Effector memory CD8-positive, alpha-beta T cell (primary cell): ENCODE measurements around the gene HOXB13.

Experiments used
- ATAC-seq: fragments of 150-1000 bp; cut with Tn5 transposase; replicated peaks from 2 replicates; pipeline ENCODE4 v1.10.0; 2021; ENCODE audit warnings: mild to moderate bottlenecking, moderate library complexity
- DNase-seq, 3 experiments: peaks; one replicate each; pipeline ENCODE4 v3.0.0; 2021
- H3K27ac Mint-ChIP-seq, 2 donors: one replicate each; pipeline ENCODE4 v1.8.0; 2022; ENCODE audit warnings: mild to moderate bottlenecking in 2 of 2, mixed read lengths in 2 of 2, moderate library complexity in 2 of 2
- H3K27me3 Mint-ChIP-seq, 2 donors: one replicate each; pipeline ENCODE4 v1.8.0; 2022; ENCODE audit warnings: mixed read lengths in 2 of 2
- H3K36me3 Mint-ChIP-seq: one replicate; pipeline ENCODE4 v1.8.0; 2022; ENCODE audit warnings: mild to moderate bottlenecking, moderate library complexity, mixed read lengths; ENCODE audit not compliant: insufficient read depth
- H3K4me1 Mint-ChIP-seq, 2 donors: one replicate each; pipeline ENCODE4 v1.8.0; 2022; ENCODE audit warnings: low read depth in 2 of 2, mixed read lengths in 2 of 2
- H3K4me3 Mint-ChIP-seq, 2 donors: one replicate each; pipeline ENCODE4 v1.8.0; 2022; ENCODE audit warnings: mild to moderate bottlenecking in 2 of 2, mixed read lengths in 2 of 2, moderate library complexity in 2 of 2
- H3K9me3 Mint-ChIP-seq, 2 donors: one replicate each; pipeline ENCODE4 v1.8.0; 2022; ENCODE audit warnings: mixed read lengths in 2 of 2

The HOXB13 gene

DNA sequence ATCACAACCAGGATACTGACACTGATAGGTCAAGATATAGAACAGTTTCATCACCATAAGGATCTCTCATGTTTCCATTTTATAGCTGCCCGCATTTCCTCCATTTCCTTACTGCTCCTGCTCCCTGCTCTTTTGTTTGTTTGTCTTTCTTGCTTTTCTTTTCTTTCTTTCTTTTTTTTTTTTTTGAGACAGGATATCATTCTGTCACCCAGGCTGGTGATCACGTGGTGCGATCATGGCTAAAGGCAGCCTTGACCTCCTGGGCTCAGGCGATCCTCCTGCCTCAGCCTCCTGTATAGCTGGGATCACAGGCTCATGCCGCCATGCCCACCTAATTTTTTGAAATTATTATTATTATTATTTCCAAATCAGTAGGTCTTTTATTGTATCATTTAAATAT is 37.9 kb downstream of the HOXB13 start:
- H3K36me3 Mint-ChIP-seq: no peaks in the 10 kb centered on the region
- peaks cover 0 to 1% of the 10 kb centered on the region in 2 donors for H3K9me3 Mint-ChIP-seq
- H3K27me3 Mint-ChIP-seq: peaks cover 7 to 15% of the 10 kb centered on the region in 2 donors
- no peaks in the 10 kb centered on the region for H3K4me1 Mint-ChIP-seq
- ATAC-seq (no peak), DNase-seq (no peak)
- no peak overlapping the region for H3K4me3 Mint-ChIP-seq
- H3K27ac Mint-ChIP-seq: no peak overlapping the region

DNA sequence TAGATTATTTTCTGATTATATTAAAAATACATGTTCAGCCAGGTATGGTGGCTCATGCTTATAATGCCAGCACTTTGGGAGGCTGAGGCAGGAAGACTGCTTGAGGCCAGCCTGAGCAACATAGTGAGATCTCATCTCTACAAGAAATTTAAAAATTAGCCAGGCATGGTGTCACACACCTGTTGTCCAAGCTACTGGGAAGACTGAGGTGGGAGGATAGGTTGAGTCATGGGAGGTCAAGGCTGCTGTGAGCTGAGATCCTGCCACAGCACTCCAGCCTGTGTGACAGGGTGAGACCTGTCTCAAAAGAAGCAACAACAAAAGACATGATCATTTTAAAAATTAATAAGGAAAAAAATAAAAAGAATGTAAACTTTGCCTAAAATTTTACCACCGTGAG is 46.9 kb downstream of the HOXB13 start:
- DNase-seq: no peak
- H3K4me3 Mint-ChIP-seq: no peak overlapping the region
- H3K36me3 Mint-ChIP-seq: peaks cover 4% of the 10 kb centered on the region
- H3K27me3 Mint-ChIP-seq: peaks cover 7 to 40% of the 10 kb centered on the region in 2 donors
- no peak overlapping the region for H3K27ac Mint-ChIP-seq
- no peak for ATAC-seq
- H3K4me1 Mint-ChIP-seq: peaks cover 4 to 5% of the 10 kb centered on the region in 2 donors
- H3K9me3 Mint-ChIP-seq: no peaks in the 10 kb centered on the region

DNA sequence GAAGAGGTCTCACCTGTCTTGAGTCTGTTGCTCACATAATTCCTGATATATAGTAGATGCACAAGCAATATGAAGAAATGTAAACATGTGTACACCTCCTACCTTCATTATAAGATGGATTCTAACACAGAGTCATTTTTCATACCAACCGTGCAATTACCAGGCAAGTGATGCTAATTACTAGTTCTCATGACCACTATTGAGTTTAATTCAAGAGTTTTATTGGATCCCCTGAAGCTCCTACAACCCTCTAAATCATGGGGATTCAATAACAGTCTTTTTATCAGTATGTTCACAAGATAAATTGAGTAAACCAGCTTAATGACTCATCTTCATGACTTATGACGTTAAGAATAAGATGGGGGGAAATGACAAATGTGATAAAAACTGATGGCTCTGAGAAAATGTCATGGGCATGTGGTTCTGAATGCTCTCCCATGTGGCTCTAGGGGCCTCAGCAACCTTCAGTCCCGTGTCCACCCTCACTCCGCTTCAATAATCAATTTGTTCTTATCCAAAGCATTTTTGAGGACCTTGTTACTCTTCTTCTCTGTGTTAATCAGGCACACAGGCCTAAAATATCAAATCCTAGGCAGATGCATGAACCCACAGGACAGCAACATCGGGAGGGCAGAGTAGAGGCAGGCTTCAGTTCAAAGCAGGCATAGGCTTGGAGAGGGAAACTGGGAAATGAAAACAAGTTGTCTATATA is 49.0 kb downstream of the HOXB13 start:
- Mint-ChIP-seq H3K9me3 (no peaks in the 10 kb centered on the region), H3K36me3 (peaks cover 4% of the 10 kb centered on the region), H3K27ac (no peak overlapping the region), H3K4me1 (peaks cover 4 to 5% of the 10 kb centered on the region in 2 donors), H3K4me3 (no peak overlapping the region), H3K27me3 (peaks cover 7 to 40% of the 10 kb centered on the region in 2 donors)
- no peak for ATAC-seq
- DNase-seq: no peak

DNA sequence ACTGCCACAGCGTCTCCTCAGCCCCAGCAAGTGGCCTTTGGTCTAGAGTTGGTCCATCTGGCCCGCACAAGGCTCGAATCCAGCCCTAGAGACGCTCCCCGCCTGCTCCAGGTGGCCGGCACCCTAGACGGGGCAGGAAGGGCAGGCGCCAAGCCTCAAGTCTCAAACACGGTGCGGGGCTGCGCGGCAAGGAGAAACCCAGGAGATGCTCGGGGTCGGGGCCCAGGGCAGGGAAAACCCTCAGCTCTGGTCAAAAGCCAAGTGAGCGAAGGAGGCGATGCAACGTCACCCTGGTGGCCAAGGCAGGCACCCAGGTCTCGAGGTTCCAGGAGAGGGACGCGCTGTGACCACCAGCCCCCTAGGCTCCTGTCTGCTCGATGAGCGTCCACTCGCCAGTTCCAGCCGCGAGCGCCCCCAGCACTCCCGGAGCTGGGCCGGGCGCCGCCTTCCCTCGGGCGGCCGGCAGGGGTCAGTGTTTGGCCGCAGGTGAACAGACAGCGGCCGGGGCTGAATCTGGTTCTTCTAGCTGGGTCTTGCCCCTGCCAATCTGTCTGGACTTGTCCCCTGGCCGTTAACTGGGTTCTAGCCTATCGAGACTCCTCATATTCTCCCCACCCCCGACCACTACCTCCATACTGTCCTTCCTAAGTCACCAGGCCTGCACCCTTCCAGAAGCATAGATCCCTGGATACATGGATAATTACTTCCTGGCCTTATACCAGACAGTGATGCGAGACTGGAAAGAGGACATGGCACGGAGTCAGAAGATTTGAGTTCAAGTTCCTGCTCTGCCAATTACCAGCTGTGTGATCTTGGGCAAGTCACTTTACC is 50.2 kb downstream of the HOXB13 start:
- Mint-ChIP-seq H3K9me3 (no peaks in the 10 kb centered on the region), H3K27ac (no peak overlapping the region), H3K36me3 (peaks cover 4% of the 10 kb centered on the region), H3K27me3 (peaks cover 7 to 40% of the 10 kb centered on the region in 2 donors), H3K4me3 (peak overlapping the region; percentile 38 to 58), H3K4me1 (peaks cover 4 to 5% of the 10 kb centered on the region in 2 donors)
- peak; percentile 95 for ATAC-seq
- DNase-seq: peak; percentile 68 to 74 (median 72)

DNA sequence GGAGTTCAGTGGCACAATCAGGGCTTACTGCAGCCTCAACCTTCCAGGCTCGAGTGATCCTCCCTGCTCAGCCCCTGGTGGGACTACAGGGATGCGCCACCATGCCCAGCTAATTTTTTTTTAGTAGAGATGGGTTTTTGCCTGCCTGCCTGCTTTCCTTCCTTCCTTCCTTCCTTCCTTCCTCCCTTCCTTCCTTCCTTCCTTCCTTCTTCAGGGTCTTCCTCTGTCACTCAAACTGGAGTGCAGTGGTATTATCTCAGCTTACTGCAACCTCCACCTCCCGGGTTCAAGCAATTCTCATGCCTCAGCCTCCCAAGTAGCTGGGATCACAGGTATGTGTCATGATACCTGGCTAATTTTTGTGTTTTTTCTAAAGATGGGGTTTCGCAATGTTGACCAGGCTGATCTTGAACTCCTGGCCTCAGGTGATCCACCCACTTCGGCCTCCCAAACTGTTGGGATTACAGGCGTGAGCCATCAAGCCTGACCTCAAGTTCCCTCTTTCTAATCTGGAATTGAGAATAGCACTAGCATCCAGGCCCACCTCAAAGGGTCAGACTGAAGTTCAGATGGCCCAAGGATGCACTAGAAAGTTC is 51.5 kb downstream of the HOXB13 start:
- Mint-ChIP-seq H3K9me3 (no peaks in the 10 kb centered on the region), H3K36me3 (peaks cover 4% of the 10 kb centered on the region), H3K27me3 (peaks cover 7 to 41% of the 10 kb centered on the region in 2 donors), H3K27ac (no peak overlapping the region), H3K4me3 (no peak overlapping the region), H3K4me1 (peaks cover 4 to 5% of the 10 kb centered on the region in 2 donors)
- DNase-seq (no peak), ATAC-seq (no peak)
